HepG2 (cell line): ENCODE data around the gene HOXA9. TPM values are rescaled to one million over a fixed set of nuclear protein-coding genes. Genes with fewer than 3 reads are reported as not detected.

Experiments used
- ATAC-seq: fragments of 200-7000 bp; cut with Tn5 transposase; 3 replicates; pipeline ENCODE4 v1.9.1; 2020; ENCODE audit warnings: mild to moderate bottlenecking, moderate library complexity
- BruUV-seq: library from RNA; stranded (reverse); fragments of 400-500 nt; replicated peaks from 2 replicates; lab custom pipeline; 2021; lab: Mats Ljungman, UMichigan
- CTCF ChIA-PET: fragments of 300-600 bp; formaldehyde crosslinking; extraction: SDS; loops from one replicate; lab custom pipeline; 2021; ENCODE audit warnings: low total read pairs, inconsistent platforms, low intra/inter-chr PET ratio; lab: Yijun Ruan, JAX
- POLR2A ChIA-PET: fragments of 350-600 bp; sonication (Branson Sonifier 250); formaldehyde crosslinking; loops from one replicate; lab custom pipeline; 2020; ENCODE audit warnings: antibody characterized with exemption, inconsistent platforms; lab: Yijun Ruan, JAX
- DNase-seq: peaks from one replicate; pipeline ENCODE4 v3.0.0-alpha.2; 2015; ENCODE audit warnings: low spot score
- FAIRE-seq: peaks from 3 replicates; lab custom pipeline; 2011; peaks lifted over from hg19 to GRCh38; lab: Jason Lieb, UNC
- H2AFZ ChIP-seq: one replicate; pipeline ENCODE4 v1.6.1; 2011; ENCODE audit warnings: low read length, inconsistent platforms
- H3K27ac ChIP-seq: fragments of 300-600 bp; 3 replicates; pipeline ENCODE4 v1.8.0; 2011; ENCODE audit warnings: mixed run types, mild to moderate bottlenecking, mixed read lengths, low read length, inconsistent platforms; ENCODE audit not compliant: insufficient read depth; ENCODE audit errors: extremely low read length
- H3K27me3 ChIP-seq, 2 experiments: fragments of 200-600 bp in 1 of 2; 2 replicates in 1 of 2; 3 replicates in 1 of 2; pipeline versions ENCODE4 v1.6.0 to v1.8.0; 2011; ENCODE audit warnings: low read length in 2 of 2, mild to moderate bottlenecking in 2 of 2, moderate library complexity in 2 of 2, inconsistent platforms in 1 of 2; ENCODE audit not compliant: insufficient read depth in 2 of 2, control insufficient read depth in 1 of 2
- H3K36me3 ChIP-seq, 2 experiments: fragments of 200-600 bp in 1 of 2; replicated peaks in 1 of 2; 2 replicates in 1 of 2; 3 replicates in 1 of 2; pipeline versions ENCODE4 v1.5.1 to v1.8.0; 2011; ENCODE audit warnings: low read length in 2 of 2, inconsistent platforms in 1 of 2; ENCODE audit not compliant: insufficient read depth in 2 of 2, control insufficient read depth in 1 of 2
- H3K4me1 ChIP-seq: 2 replicates; pipeline ENCODE4 v1.5.1; 2012; ENCODE audit warnings: low read length, inconsistent platforms; ENCODE audit not compliant: insufficient read depth
- H3K4me2 ChIP-seq: 2 replicates; pipeline ENCODE4 v1.6.0; 2011; ENCODE audit warnings: low read depth, low read length, inconsistent platforms
- H3K4me3 ChIP-seq, 3 experiments: fragments of 200-600 bp in 1 of 3; sonication (generic), shearing (Covaris generic) in 1 of 3; replicated peaks in 1 of 3; 2 replicates each; pipeline ENCODE4 v1.5.1; 2011 to 2016; ENCODE audit warnings: low read length in 3 of 3, inconsistent platforms in 2 of 3, low read depth in 2 of 3, mild to moderate bottlenecking in 2 of 3, control low read depth in 1 of 3, mixed read lengths in 1 of 3; ENCODE audit not compliant: insufficient read depth in 1 of 3
- H3K79me2 ChIP-seq: one replicate; pipeline ENCODE4 v1.6.1; 2011; ENCODE audit warnings: low read length, inconsistent platforms; ENCODE audit not compliant: insufficient read depth
- H3K9ac ChIP-seq: 2 replicates; pipeline ENCODE4 v1.6.0; 2011; ENCODE audit warnings: mild to moderate bottlenecking, low read depth, low read length, inconsistent platforms; ENCODE audit not compliant: insufficient read depth
- H3K9me3 ChIP-seq: 2 replicates; pipeline ENCODE4 v1.5.1; 2012; ENCODE audit warnings: mild to moderate bottlenecking, low read length
- H4K20me1 ChIP-seq: 2 replicates; pipeline ENCODE4 v1.6.0; 2011; ENCODE audit warnings: inconsistent platforms, mild to moderate bottlenecking, low read length, moderate library complexity; ENCODE audit not compliant: insufficient read depth
- MYC ChIP-seq: sonication (generic); formaldehyde crosslinking; IDR thresholded peaks from 2 replicates; pipeline ENCODE4 v1.9.0; 2021; ENCODE audit warnings: missing genetic modification reagents, borderline replicate concordance
- MYNN ChIP-seq: sonication (generic); formaldehyde crosslinking; IDR thresholded peaks from 2 replicates; pipeline ENCODE4 v1.4.0; 2020; ENCODE audit warnings: mild to moderate bottlenecking, low read depth, missing genetic modification reagents
- NR2F6 ChIP-seq, 2 experiments: IDR thresholded peaks; 2 replicates each; pipeline ENCODE4 v1.6.1; 2016; ENCODE audit warnings: antibody characterized with exemption in 1 of 2, mild to moderate bottlenecking in 1 of 2
- PRPF4 ChIP-seq: fragments of 200-400 bp; formaldehyde crosslinking; IDR thresholded peaks from 2 replicates; pipeline ENCODE4 v1.6.1; 2016; ENCODE audit warnings: low read length, low read depth; ENCODE audit not compliant: poor library complexity, severe bottlenecking
- RAD21 ChIP-seq: fragments of 450-650 bp; formaldehyde crosslinking; IDR thresholded peaks from 2 replicates; pipeline ENCODE4 v1.5.0; 2020; ENCODE audit warnings: mild to moderate bottlenecking
- THRA ChIP-seq: sonication (generic); formaldehyde crosslinking; IDR thresholded peaks from 2 replicates; pipeline ENCODE4 v1.4.0; 2020; ENCODE audit warnings: missing genetic modification reagents, borderline replicate concordance
- ZBTB38 ChIP-seq: sonication (generic); formaldehyde crosslinking; IDR thresholded peaks from 2 replicates; pipeline ENCODE4 v1.5.1; 2020; ENCODE audit warnings: mild to moderate bottlenecking, missing genetic modification reagents
- ZMYM4 ChIP-seq: sonication (generic); formaldehyde crosslinking; IDR thresholded peaks from 2 replicates; pipeline ENCODE4 v1.8.1; 2023; ENCODE audit warnings: mild to moderate bottlenecking, missing genetic modification reagents
- ZNF205 ChIP-seq: IDR thresholded peaks from 2 replicates; pipeline ENCODE4 v1.6.1; 2018; ENCODE audit warnings: missing biosample characterization, missing genetic modification reagents
- ZNF431 ChIP-seq: sonication (generic); formaldehyde crosslinking; IDR thresholded peaks from 2 replicates; pipeline ENCODE4 v1.9.0; 2022; ENCODE audit warnings: missing genetic modification reagents, low read depth, mild to moderate bottlenecking, borderline replicate concordance
- ZNF460 ChIP-seq: sonication (generic); formaldehyde crosslinking; IDR thresholded peaks from 2 replicates; pipeline ENCODE4 v1.5.1; 2020; ENCODE audit warnings: missing genetic modification reagents, mild to moderate bottlenecking, borderline replicate concordance
- ZNF503 ChIP-seq: sonication (generic); formaldehyde crosslinking; IDR thresholded peaks from 2 replicates; pipeline ENCODE4 v1.4.0; 2020; ENCODE audit warnings: missing genetic modification reagents
- ZNF605 ChIP-seq: sonication (generic); formaldehyde crosslinking; IDR thresholded peaks from 2 replicates; pipeline ENCODE4 v1.8.0; 2022; ENCODE audit warnings: mild to moderate bottlenecking, missing genetic modification reagents
- ZNF770 ChIP-seq: sonication (generic); formaldehyde crosslinking; IDR thresholded peaks from 2 replicates; pipeline ENCODE4 v1.5.0; 2020; ENCODE audit warnings: mild to moderate bottlenecking, missing genetic modification reagents
- ZNF780A ChIP-seq: sonication (generic); formaldehyde crosslinking; IDR thresholded peaks from 2 replicates; pipeline ENCODE4 v1.8.0; 2022; ENCODE audit warnings: mild to moderate bottlenecking, missing genetic modification reagents, moderate library complexity
- WGBS: methylation state at CpG from one replicate; pipeline ENCODE4 v1.1.6; 2017; ENCODE audit warnings: low lambda C conversion rate; 5-methylcytosine and 5-hydroxymethylcytosine counted together
- in situ Hi-C: cut with HindIII; loops from 2 replicates; pipeline ENCODE4 v1.10.0; 2017; ENCODE audit warnings: low pct_unique_long_range_greater_than_20kb; ENCODE audit not compliant: extremely low pct_ligation_motif_present
- intact Hi-C: fragments of 100-400 bp; cut with micrococcal nuclease; formaldehyde crosslinking; loops from one replicate; pipeline ENCODE4 v1.10.0; 2022; ENCODE audit not compliant: unreplicated experiment
- polyA plus RNA-seq, 8 experiments: library from polyadenylated mRNA; depleted of rRNA in 3 of 8; stranded (reverse) in 7 of 8; unstranded in 1 of 8; fragments of >200 nt; fragmentation: Illumina TruSeq in 4 of 8; extraction: Trizol in 4 of 8; gene quantifications; 2 replicates each; pipeline versions ENCODE4 v1.2.1 to v1.2.3, GENCODE V29; 2011 to 2016; ENCODE audit warnings: low read depth in 4 of 8, missing spikeins in 1 of 8, mixed read lengths in 1 of 8; ENCODE audit not compliant: insufficient read depth in 1 of 8
- total RNA-seq, 5 experiments: library from RNA; depleted of rRNA; stranded (reverse); fragments of >200 nt; fragmentation: Illumina TruSeq; extraction: Trizol; gene quantifications; 2 replicates each; pipeline ENCODE4 v1.2.3, GENCODE V29; 2016; ENCODE audit warnings: low read depth in 1 of 5

Gene HOXA9
- total and polyA plus RNA-seq, 2 of the 13 experiments (the other 11 are each of a cell fraction or from before 2014, with no cell fraction given) = not detected

- TF ChIP-seq ZNF770 (no peak), ZNF780A (no peak), ZMYM4 (CRISPR knock-in tag) (no peak), MYC (CRISPR knock-in tag) (no peak), ZNF503 (CRISPR knock-in tag) (no peak)
Observed at GRCh38 chr7:27132214-27132613, 33.1 kb downstream of the HOXA9 start (continued).

- intact Hi-C loops (loop anchor here (5.0 kb wide), 1 partner anchor 164 kb away; no protein-coding TSS in a partner anchor), in situ Hi-C loops (no loop called here)
- ChIA-PET POLR2A (interaction anchor here (0.8 to 5.0 kb wide), 14 partner anchors 10 to 783 kb away, joined by 3 to 118 read pairs (median 5); partner anchors contain the start of genes HOXA1, HOXA3, HOXA5 and SKAP2), CTCF (no interaction called here)
- Histone ChIP-seq H3K4me1 (peaks cover 90% of the 10 kb centered on the region), H3K9me3 (no peaks in the 10 kb centered on the region), H3K79me2 (no peaks in the 10 kb centered on the region), H4K20me1 (no peaks in the 10 kb centered on the region), H3K4me2 (peak overlapping the region; percentile 91), H3K36me3 (no peaks in the 10 kb centered on the region), H2AFZ (no peak overlapping the region), H3K4me3 (peak overlapping the region; percentile 62 to 88 (median 69)), H3K27ac (peak overlapping the region; percentile 78), H3K9ac (peak overlapping the region; percentile 82), H3K27me3 (no peaks in the 10 kb centered on the region)
- BruUV-seq = TSS peak; percentile 51
- no peak for ATAC-seq
- WGBS = 74% methylated on average over 12 of the region's 12 CpGs
- FAIRE-seq = peak; percentile 15
- DNase-seq = no peak
- TF ChIP-seq ZBTB38 (peak; percentile 17; the same call in 1 of the 2 replicates), THRA (CRISPR knock-in tag) (no peak), ZNF205 (no peak), NR2F6 (IDR thresholded peaks at IDR 0.05) (no peak), NR2F6 (CRISPR knock-in tag; IDR thresholded peaks at IDR 0.05) (no peak), MYNN (CRISPR knock-in tag) (no peak), RAD21 (CRISPR knock-in tag) (no peak), PRPF4 (peak; percentile 87), ZNF460 (CRISPR knock-in tag) (no peak), ZNF431 (CRISPR knock-in tag) (no peak), ZNF605 (CRISPR knock-in tag) (0 out of 2 replicates have a peak, but pooled peaks have one; percentile 7), ZNF503 (CRISPR knock-in tag) (0 out of 2 replicates have a peak, but pooled peaks have one; percentile 12)
Observed at GRCh38 chr7:27131390-27131819, 33.9 kb downstream of the HOXA9 start.
